Heart right ventricle (tissue), 16 donors: ENCODE measurements around the gene NACC2. TPM values are rescaled to one million over a fixed set of nuclear protein-coding genes. Genes with fewer than 3 reads are reported as not detected.

Experiments
- ATAC-seq, 8 donors: fragments of 200-7000 bp; cut with Tn5 transposase; one replicate each; pipeline ENCODE4 v1.9.1; 2020; ENCODE audit warnings: mild to moderate bottlenecking in 8 of 8, moderate library complexity in 8 of 8, moderate number of reproducible peaks in 1 of 8
- DNase-seq, 2 donors: peaks; one replicate each; pipeline ENCODE4 v3.0.0-alpha.2; 2020
- H3K27ac ChIP-seq, 10 donors: fragments of 200-600 bp; sonication (generic) in 2 of 10; one replicate each; pipeline versions ENCODE4 v1.5.0 to v1.8.0; 2020 to 2022; ENCODE audit warnings: mild to moderate bottlenecking in 3 of 10
- H3K27me3 ChIP-seq, 7 donors: fragments of 200-600 bp; one replicate each; pipeline ENCODE4 v1.8.0; 2021 to 2022; ENCODE audit warnings: mild to moderate bottlenecking in 2 of 7
- H3K36me3 ChIP-seq, 9 donors: fragments of 200-600 bp; sonication (generic) in 1 of 9; one replicate each; pipeline versions ENCODE4 v1.5.0 to v1.8.0; 2020 to 2022; ENCODE audit warnings: mild to moderate bottlenecking in 2 of 9
- H3K4me1 ChIP-seq, 9 donors: fragments of 200-600 bp; sonication (generic) in 1 of 9; one replicate each; pipeline versions ENCODE4 v1.5.0 to v1.8.0; 2020 to 2022; ENCODE audit warnings: mild to moderate bottlenecking in 4 of 9
- H3K4me3 ChIP-seq, 10 donors: fragments of 200-600 bp; sonication (generic) in 2 of 10; one replicate each; pipeline versions ENCODE4 v1.5.0 to v1.8.0; 2020 to 2022; ENCODE audit warnings: mild to moderate bottlenecking in 7 of 10, moderate library complexity in 2 of 10
- H3K9me3 ChIP-seq, 11 donors: fragments of 200-600 bp in 10 of 11; sonication (generic) in 2 of 11; one replicate each; pipeline versions ENCODE4 v1.5.0 to v1.8.0; 2013 to 2022; ENCODE audit warnings: mild to moderate bottlenecking in 2 of 11, control low read depth in 1 of 11, moderate library complexity in 1 of 11
- WGBS, 2 donors: extraction: QIAGEN DNeasy Blood & Tissue Kit; methylation state at CpG; one replicate each; pipeline ENCODE4 v1.1.7; 2013; ENCODE audit warnings: inconsistent platforms in 1 of 2; 5-methylcytosine and 5-hydroxymethylcytosine counted together
- intact Hi-C, 10 donors: fragments of 100-400 bp; cut with DNase I; formaldehyde crosslinking; loops; one replicate each; pipeline versions ENCODE4 v1.11.1 to v1.14.2; 2022
- polyA plus RNA-seq, 2 donors: library from polyadenylated mRNA; stranded (reverse); fragments of 200-250 nt; gene quantifications; one replicate each; pipeline ENCODE4 v1.2.3, GENCODE V29; 2013
- total RNA-seq, 10 donors: library from RNA; stranded (reverse); fragmentation: NEBNext Ultra II Directional in 3 of 10; extraction: Animal tissue kit (Norgen Biotek cat#: 25700) in 3 of 10; gene quantifications; one replicate each; pipeline versions ENCODE4 v1.2.1 to v1.2.4, GENCODE V29; 2021 to 2023
- TF ChIP-seq, protein P1 (sequence below), 9 donors: fragments of 200-600 bp; sonication (generic) in 2 of 9; IDR thresholded peaks; one replicate each; pipeline versions ENCODE4 v1.5.0 to v1.8.0; 2021 to 2022; ENCODE audit warnings: antibody characterized with exemption in 9 of 9, mild to moderate bottlenecking in 5 of 9, moderate library complexity in 1 of 9
- donor health status: Arrhythmogenic right ventricular cardiomyopathy.
- donor health status: ischemic (EF 13 %, LVEDD 7.1; RV severe dilation, severe dysfunction).
- donor health status: healthy with polysubstance abuse.
- donor health status: DM: no; HTN: yes; CAD: no.
- donor health status: DM: no; HTN: no; CAD: no.
- donor health status: ischemic (EF 25% LVEDD 6.9; RV normal size, moderate dysfunction).
- donor health status: ischemic (EF 25% LVEDD 5.7; RV mildly dilated, moderate dysfunction).
- donor health status: healthy.
- donor health status: DM: yes; HTN: yes; CAD: no.
- donor health status: Ischemic cardiomyopathy.
- donor health status: ischemic (EF 35%, LVEDD 5.7; RV mildly dilated, moderate dysfunction).
- donor health status: nonischemic (EF 11% LVEDD 7.7; RV severe dilation, severe dysfunction).
- donor health status: DM: yes; HTN: yes; CAD: no.
- donor health status: PGD.
- donor health status: ischemic (EF 29% LVEDD 5.4; RV normal size, mild dysfunction).
- donor health status: nonischemic (EF 23%, LVEDD 6.1; RV moderate dilation, normal function).

NACC2 gene
- total and polyA plus RNA-seq, 12 donors, result 15.6 to 55.1 (median 39.7) TPM

- Histone ChIP-seq H3K9me3 (no peaks in the 10 kb centered on the region), H3K4me1 (peaks cover 7 to 62% (median 28%) of the 10 kb centered on the region in 9 donors), H3K36me3 (peaks cover 0 to 66% (median 0%) of the 10 kb centered on the region in 9 donors), H3K27ac (peak overlapping the region; percentile 6 to 90 (median 78)), H3K27me3 (no peaks in the 10 kb centered on the region), H3K4me3 (peak overlapping the region in 5 of 10 donors; percentile 17 to 33 (median 32))
- peak in 3 of 8 donors; percentile 12 to 15 (median 15) for ATAC-seq
- DNase-seq, result peak in 1 of 2 donors; percentile 38
- 55 to 69% methylated on average over 18 of the region's 18 CpGs for WGBS, 2 donors
- intact Hi-C loops, result loop anchor here in 1 of 10 donors (5.0 kb wide), 1 partner anchor 35 kb away; no protein-coding TSS in a partner anchor
- TF ChIP-seq, protein P1, sequence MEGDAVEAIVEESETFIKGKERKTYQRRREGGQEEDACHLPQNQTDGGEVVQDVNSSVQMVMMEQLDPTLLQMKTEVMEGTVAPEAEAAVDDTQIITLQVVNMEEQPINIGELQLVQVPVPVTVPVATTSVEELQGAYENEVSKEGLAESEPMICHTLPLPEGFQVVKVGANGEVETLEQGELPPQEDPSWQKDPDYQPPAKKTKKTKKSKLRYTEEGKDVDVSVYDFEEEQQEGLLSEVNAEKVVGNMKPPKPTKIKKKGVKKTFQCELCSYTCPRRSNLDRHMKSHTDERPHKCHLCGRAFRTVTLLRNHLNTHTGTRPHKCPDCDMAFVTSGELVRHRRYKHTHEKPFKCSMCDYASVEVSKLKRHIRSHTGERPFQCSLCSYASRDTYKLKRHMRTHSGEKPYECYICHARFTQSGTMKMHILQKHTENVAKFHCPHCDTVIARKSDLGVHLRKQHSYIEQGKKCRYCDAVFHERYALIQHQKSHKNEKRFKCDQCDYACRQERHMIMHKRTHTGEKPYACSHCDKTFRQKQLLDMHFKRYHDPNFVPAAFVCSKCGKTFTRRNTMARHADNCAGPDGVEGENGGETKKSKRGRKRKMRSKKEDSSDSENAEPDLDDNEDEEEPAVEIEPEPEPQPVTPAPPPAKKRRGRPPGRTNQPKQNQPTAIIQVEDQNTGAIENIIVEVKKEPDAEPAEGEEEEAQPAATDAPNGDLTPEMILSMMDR (IDR thresholded peaks at IDR 0.05), result no peak
Observed at GRCh38 chr9:136012651-136013050, 82.4 kb downstream of the NACC2 start.

GRCh38 chr9:136011703-136012496, 83.2 kb downstream of the NACC2 start:
- Histone ChIP-seq H3K36me3 (peaks cover 0 to 66% (median 0%) of the 10 kb centered on the region in 9 donors), H3K4me1 (peaks cover 7 to 62% (median 28%) of the 10 kb centered on the region in 9 donors)

GRCh38 chr9:136011376-136011702, 83.8 kb downstream of the NACC2 start:
- Histone ChIP-seq H3K4me1 (peaks cover 7 to 60% (median 28%) of the 10 kb centered on the region in 9 donors), H3K27ac (peak overlapping the region; percentile 7 to 90 (median 78)), H3K4me3 (no peak overlapping the region), H3K27me3 (no peaks in the 10 kb centered on the region), H3K36me3 (peaks cover 0 to 66% (median 0%) of the 10 kb centered on the region in 9 donors), H3K9me3 (no peaks in the 10 kb centered on the region)
- intact Hi-C loops, result loop anchor here in 1 of 10 donors (5.0 kb wide), 1 partner anchor 36 kb away; no protein-coding TSS in a partner anchor
- TF ChIP-seq, protein P1 (IDR thresholded peaks at IDR 0.05), result no peak
- peak in 1 of 8 donors; percentile 1 for ATAC-seq
- no peak for DNase-seq
- 73 to 77% methylated on average over 21 to 25 of the region's 25 CpGs for WGBS, 2 donors

More at GRCh38 chr9:136011703-136012496, 83.2 kb downstream of the NACC2 start:
- Histone ChIP-seq H3K9me3 (no peaks in the 10 kb centered on the region), H3K27ac (peak overlapping the region; percentile 7 to 90 (median 78)), H3K4me3 (peak overlapping the region in 5 of 10 donors; percentile 17 to 33 (median 32)), H3K27me3 (no peaks in the 10 kb centered on the region)
- TF ChIP-seq, protein P1 (IDR thresholded peaks at IDR 0.05), result no peak
- intact Hi-C loops, result loop anchor here in 1 of 10 donors (5.0 kb wide), 1 partner anchor 35 kb away; no protein-coding TSS in a partner anchor
- WGBS, 2 donors, result 67 to 71% methylated on average over 55 to 59 of the region's 59 CpGs
- peak; percentile 69 to 88 (median 81) for ATAC-seq
- peak; percentile 88 to 89 for DNase-seq

GRCh38 chr9:136010615-136011361, 84.3 kb downstream of the NACC2 start:
- H3K4me1 ChIP-seq, result peaks cover 7 to 58% (median 28%) of the 10 kb centered on the region in 9 donors
- no peak overlapping the region for H3K4me3 ChIP-seq
- ATAC-seq, result peak; percentile 25 to 56 (median 28)
- intact Hi-C loops, result loop anchor here in 1 of 10 donors (5.0 kb wide), 1 partner anchor 37 kb away; no protein-coding TSS in a partner anchor
- no peaks in the 10 kb centered on the region for H3K9me3 ChIP-seq
- H3K27me3 ChIP-seq, result no peaks in the 10 kb centered on the region
- H3K27ac ChIP-seq, result peak overlapping the region; percentile 7 to 90 (median 78)
- H3K36me3 ChIP-seq, result peaks cover 0 to 62% (median 0%) of the 10 kb centered on the region in 9 donors
- 74 to 78% methylated on average over 28 of the region's 28 CpGs for WGBS, 2 donors
- TF ChIP-seq, protein P1 (IDR thresholded peaks at IDR 0.05), result no peak
- peak in 1 of 2 donors; percentile 33 for DNase-seq
